ENCODE data around the gene DNAJB9.

DNAJB9 gene

DNA sequence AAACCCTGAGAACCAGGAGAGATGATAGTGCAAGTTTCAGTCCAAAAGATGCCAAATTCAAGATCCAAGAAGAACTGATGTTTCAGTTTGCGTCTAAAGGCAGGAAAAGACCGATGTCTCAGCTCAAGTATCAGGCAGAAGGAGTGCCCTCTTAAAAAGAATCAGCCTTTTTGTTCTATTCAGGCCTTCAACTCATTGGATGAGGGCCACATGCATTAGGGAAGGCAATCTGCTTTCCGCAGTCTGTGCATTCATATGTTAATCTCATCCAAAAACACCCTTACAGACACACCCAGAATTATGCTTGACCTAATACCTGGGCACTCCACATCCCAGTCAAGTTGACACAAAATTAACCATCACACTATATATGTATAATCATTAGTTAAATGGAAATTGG is 45.2 kb downstream of the DNAJB9 start:
- Histone ChIP-seq H3K18ac (ENCODE audit: low read depth in 1 of 2, low read length in 2 of 2) (no peak overlapping the region), H2BK5ac (ENCODE audit: low read depth, low read length, poor library complexity, severe bottlenecking) (no peak overlapping the region), H3K9ac (ENCODE audit: low read length) (no peak overlapping the region), H2AFZ (ENCODE audit: low read depth, low read length) (no peak overlapping the region), H3K79me1 (replicated peaks; ENCODE audit: low read length, poor library complexity, severe bottlenecking) (no peaks in the 10 kb centered on the region), H3K9me3 (ENCODE audit: control insufficient read depth, low read length) (no peaks in the 10 kb centered on the region), H2BK120ac (ENCODE audit: low read depth, low read length) (no peak overlapping the region), H3K23ac (ENCODE audit: low read length in 2 of 2) (no peak overlapping the region), H3K36me3 (ENCODE audit: control insufficient read depth in 1 of 2, insufficient read depth in 2 of 2, low read depth in 1 of 2, low read length in 2 of 2) (no peaks in the 10 kb centered on the region), H4K91ac (ENCODE audit: low read length) (no peak overlapping the region), H3K4ac (ENCODE audit: low read depth in 1 of 2, low read length in 2 of 2) (no peak overlapping the region), H3K27ac (ENCODE audit: low read length, poor library complexity, severe bottlenecking) (no peak overlapping the region), H2AK5ac (ENCODE audit: low read length, severe bottlenecking) (no peak overlapping the region), H3K14ac (ENCODE audit: low read length in 2 of 2) (no peak overlapping the region), H4K8ac (ENCODE audit: low read length) (no peak overlapping the region), H3K27me3 (ENCODE audit: control insufficient read depth in 1 of 2, insufficient read depth in 1 of 2, low read length in 2 of 2) (peaks cover 3 to 8% of the 10 kb centered on the region in 2 experiments), H3K4me3 (ENCODE audit: insufficient read depth in 1 of 2, low read depth in 1 of 2, low read length in 2 of 2) (no peak overlapping the region), H2BK15ac (ENCODE audit: low read depth, poor library complexity, severe bottlenecking) (no peak overlapping the region), H2BK12ac (ENCODE audit: low read length in 2 of 2) (no peak overlapping the region), H3K4me1 (ENCODE audit: control insufficient read depth, insufficient read depth, low read depth, low read length) (no peaks in the 10 kb centered on the region), H3K4me2 (ENCODE audit: low read length, poor library complexity, severe bottlenecking) (no peak overlapping the region)
- 91% methylated on average over 3 of the region's 3 CpGs for WGBS
- DNase-seq, result no peak

DNA sequence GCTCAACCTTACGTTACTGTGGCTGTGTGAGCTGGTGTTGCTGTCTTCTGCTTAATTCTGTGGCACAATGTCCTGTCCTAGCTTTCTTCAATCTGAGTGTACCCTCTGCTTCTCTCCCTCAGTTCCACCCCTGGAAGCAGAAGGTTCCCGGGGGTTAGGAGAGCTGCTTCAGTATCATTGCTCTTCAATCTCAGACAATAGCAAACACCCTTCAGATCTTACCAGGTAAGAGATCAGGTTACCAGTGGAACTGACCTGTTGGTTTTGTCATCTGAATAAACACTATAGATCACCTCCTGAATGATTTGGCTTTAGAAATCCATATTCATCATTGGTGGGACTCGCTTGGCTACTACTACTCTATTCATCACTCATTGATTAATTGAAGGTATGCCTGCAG is 48.4 kb downstream of the DNAJB9 start:
- Histone ChIP-seq H2AK5ac (ENCODE audit: low read length, severe bottlenecking) (no peak overlapping the region), H4K8ac (ENCODE audit: low read length) (no peak overlapping the region), H3K27me3 (ENCODE audit: control insufficient read depth in 1 of 2, insufficient read depth in 1 of 2, low read length in 2 of 2) (no peaks in the 10 kb centered on the region), H3K9ac (ENCODE audit: low read length) (no peak overlapping the region), H3K27ac (ENCODE audit: low read length, poor library complexity, severe bottlenecking) (no peak overlapping the region), H3K18ac (ENCODE audit: low read depth in 1 of 2, low read length in 2 of 2) (no peak overlapping the region), H2BK12ac (ENCODE audit: low read length in 2 of 2) (no peak overlapping the region), H3K4me2 (ENCODE audit: low read length, poor library complexity, severe bottlenecking) (no peak overlapping the region), H3K4me1 (ENCODE audit: control insufficient read depth, insufficient read depth, low read depth, low read length) (no peaks in the 10 kb centered on the region), H3K14ac (ENCODE audit: low read length in 2 of 2) (no peak overlapping the region), H3K79me1 (replicated peaks; ENCODE audit: low read length, poor library complexity, severe bottlenecking) (no peaks in the 10 kb centered on the region), H2AFZ (ENCODE audit: low read depth, low read length) (no peak overlapping the region), H2BK120ac (ENCODE audit: low read depth, low read length) (no peak overlapping the region), H3K4ac (ENCODE audit: low read depth in 1 of 2, low read length in 2 of 2) (no peak overlapping the region), H3K9me3 (ENCODE audit: control insufficient read depth, low read length) (no peaks in the 10 kb centered on the region), H3K36me3 (ENCODE audit: control insufficient read depth in 1 of 2, insufficient read depth in 2 of 2, low read depth in 1 of 2, low read length in 2 of 2) (no peaks in the 10 kb centered on the region), H3K23ac (ENCODE audit: low read length in 2 of 2) (no peak overlapping the region), H3K4me3 (ENCODE audit: insufficient read depth in 1 of 2, low read depth in 1 of 2, low read length in 2 of 2) (no peak overlapping the region), H2BK15ac (ENCODE audit: low read depth, poor library complexity, severe bottlenecking) (no peak overlapping the region), H2BK5ac (ENCODE audit: low read depth, low read length, poor library complexity, severe bottlenecking) (no peak overlapping the region), H4K91ac (ENCODE audit: low read length) (no peak overlapping the region)
- WGBS, result 80% methylated on average over 2 of the region's 3 CpGs
- DNase-seq, result no peak

DNA sequence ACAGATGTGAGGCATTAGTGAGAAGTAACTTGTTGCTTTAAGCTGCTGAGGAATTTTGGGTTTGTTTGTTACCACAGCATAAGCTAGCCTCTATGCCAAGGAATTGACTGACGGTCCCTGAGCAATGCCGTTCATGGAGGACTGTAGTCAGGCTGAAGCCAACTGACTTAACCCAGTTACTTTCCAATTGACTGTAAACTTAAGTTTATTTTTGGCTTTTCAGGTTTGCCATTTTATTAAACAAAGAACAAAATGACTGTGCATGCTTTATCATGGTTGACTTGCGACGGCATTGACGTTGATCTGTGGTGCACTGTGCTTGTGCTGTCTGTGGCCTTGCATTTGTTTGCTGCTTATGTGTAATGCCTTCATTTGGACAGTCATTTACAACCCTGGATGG is 53.5 kb downstream of the DNAJB9 start:
- H2BK12ac ChIP-seq (ENCODE audit: low read length in 2 of 2), result no peak overlapping the region
- no peak overlapping the region for H3K14ac ChIP-seq (ENCODE audit: low read length in 2 of 2)
- H3K4me3 ChIP-seq (ENCODE audit: insufficient read depth in 1 of 2, low read depth in 1 of 2, low read length in 2 of 2), result no peak overlapping the region
- no peak overlapping the region for H2BK120ac ChIP-seq (ENCODE audit: low read depth, low read length)
- H3K18ac ChIP-seq (ENCODE audit: low read depth in 1 of 2, low read length in 2 of 2), result no peak overlapping the region
- WGBS, result 95% methylated on average over 4 of the region's 5 CpGs
- no peaks in the 10 kb centered on the region for H3K36me3 ChIP-seq (ENCODE audit: control insufficient read depth in 1 of 2, insufficient read depth in 2 of 2, low read depth in 1 of 2, low read length in 2 of 2)
- H3K27me3 ChIP-seq (ENCODE audit: control insufficient read depth in 1 of 2, insufficient read depth in 1 of 2, low read length in 2 of 2), result peaks cover 0 to 3% of the 10 kb centered on the region in 2 experiments
- no peak overlapping the region for H2AFZ ChIP-seq (ENCODE audit: low read depth, low read length)
- H3K9ac ChIP-seq (ENCODE audit: low read length), result no peak overlapping the region
- H3K23ac ChIP-seq (ENCODE audit: low read length in 2 of 2), result no peak overlapping the region
- no peaks in the 10 kb centered on the region for H3K4me1 ChIP-seq (ENCODE audit: control insufficient read depth, insufficient read depth, low read depth, low read length)
- no peak overlapping the region for H3K4ac ChIP-seq (ENCODE audit: low read depth in 1 of 2, low read length in 2 of 2)
- H3K9me3 ChIP-seq (ENCODE audit: control insufficient read depth, low read length), result no peaks in the 10 kb centered on the region
- H2AK5ac ChIP-seq (ENCODE audit: low read length, severe bottlenecking), result no peak overlapping the region
- no peaks in the 10 kb centered on the region for H3K79me1 ChIP-seq (replicated peaks; ENCODE audit: low read length, poor library complexity, severe bottlenecking)
- no peak overlapping the region for H2BK15ac ChIP-seq (ENCODE audit: low read depth, poor library complexity, severe bottlenecking)
- H4K91ac ChIP-seq (ENCODE audit: low read length), result no peak overlapping the region
- no peak overlapping the region for H3K27ac ChIP-seq (ENCODE audit: low read length, poor library complexity, severe bottlenecking)
- H3K4me2 ChIP-seq (ENCODE audit: low read length, poor library complexity, severe bottlenecking), result no peak overlapping the region
- no peak for DNase-seq
- H4K8ac ChIP-seq (ENCODE audit: low read length), result no peak overlapping the region
- no peak overlapping the region for H2BK5ac ChIP-seq (ENCODE audit: low read depth, low read length, poor library complexity, severe bottlenecking)
